C4-2B (cell line): ENCODE measurements around the gene FBRSL1.

ENCODE experiments used
- ZFX ChIP-seq: fragments of 450-650 bp; IDR thresholded peaks from 2 replicates; pipeline ENCODE4 v1.6.1; 2017
- TF ChIP-seq, protein P1 (sequence below): fragments of 450-650 bp; conservative IDR thresholded peaks from 2 replicates; pipeline ENCODE4 v1.5.1; 2017; ENCODE audit warnings: mild to moderate bottlenecking

DNA sequence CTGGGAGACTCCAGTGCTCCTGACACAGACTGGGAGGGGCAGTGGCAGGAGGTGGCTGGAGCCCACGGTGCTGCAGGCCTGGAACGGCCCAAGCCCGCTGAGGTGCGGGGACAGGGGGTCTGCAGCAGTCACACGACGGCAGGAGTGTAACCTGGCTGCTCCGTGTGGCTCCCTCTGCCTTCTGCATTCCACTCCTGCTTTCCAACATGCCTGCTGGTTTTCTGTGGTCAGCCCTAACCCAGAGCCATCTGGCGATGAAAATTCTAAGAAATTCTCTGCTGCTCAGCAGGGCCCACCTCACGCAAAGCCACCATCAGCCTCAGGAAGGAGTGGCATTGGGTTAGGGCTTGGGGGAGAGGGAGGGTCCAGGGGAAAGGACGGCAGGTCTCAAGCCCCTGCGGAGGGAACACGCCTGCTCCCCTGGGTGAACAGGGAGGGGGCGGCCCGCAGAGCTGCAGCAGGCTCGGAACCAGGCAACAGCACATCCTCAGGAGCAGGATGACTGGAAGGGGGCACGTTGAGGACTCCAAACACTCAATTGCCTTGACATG, 5.0 kb upstream of the FBRSL1 start:
- TF ChIP-seq, protein P1, sequence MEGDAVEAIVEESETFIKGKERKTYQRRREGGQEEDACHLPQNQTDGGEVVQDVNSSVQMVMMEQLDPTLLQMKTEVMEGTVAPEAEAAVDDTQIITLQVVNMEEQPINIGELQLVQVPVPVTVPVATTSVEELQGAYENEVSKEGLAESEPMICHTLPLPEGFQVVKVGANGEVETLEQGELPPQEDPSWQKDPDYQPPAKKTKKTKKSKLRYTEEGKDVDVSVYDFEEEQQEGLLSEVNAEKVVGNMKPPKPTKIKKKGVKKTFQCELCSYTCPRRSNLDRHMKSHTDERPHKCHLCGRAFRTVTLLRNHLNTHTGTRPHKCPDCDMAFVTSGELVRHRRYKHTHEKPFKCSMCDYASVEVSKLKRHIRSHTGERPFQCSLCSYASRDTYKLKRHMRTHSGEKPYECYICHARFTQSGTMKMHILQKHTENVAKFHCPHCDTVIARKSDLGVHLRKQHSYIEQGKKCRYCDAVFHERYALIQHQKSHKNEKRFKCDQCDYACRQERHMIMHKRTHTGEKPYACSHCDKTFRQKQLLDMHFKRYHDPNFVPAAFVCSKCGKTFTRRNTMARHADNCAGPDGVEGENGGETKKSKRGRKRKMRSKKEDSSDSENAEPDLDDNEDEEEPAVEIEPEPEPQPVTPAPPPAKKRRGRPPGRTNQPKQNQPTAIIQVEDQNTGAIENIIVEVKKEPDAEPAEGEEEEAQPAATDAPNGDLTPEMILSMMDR, result no peak
- TF ChIP-seq ZFX, result no peak
